Activated T-cell treated with anti-CD3 and anti-CD28 coated beads for 4 hours (primary cell): ENCODE measurements around the gene ANKRD33B.

Source experiments
- DNase-seq: peaks from one replicate; pipeline ENCODE4 v3.0.0-alpha.2; 2020

The ANKRD33B gene

GRCh38 chr5:10703676-10704075 is 139.8 kb downstream of the ANKRD33B start:
- no peak for DNase-seq

GRCh38 chr5:10704949-10705621 is 141.2 kb downstream of the ANKRD33B start:
- no peak for DNase-seq

GRCh38 chr5:10705747-10706146 is 141.9 kb downstream of the ANKRD33B start:
- DNase-seq: no peak

- DNase-seq: no peak
Observed at GRCh38 chr5:10706326-10706725, 142.5 kb downstream of the ANKRD33B start.
